A673 (cell line): ENCODE results near the gene FFAR1. TPM values are rescaled to one million over a fixed set of nuclear protein-coding genes. Genes with fewer than 3 reads are reported as not detected.

Experiments
- BruUV-seq: library from RNA; stranded (reverse); fragments of 400-500 nt; replicated peaks from 2 replicates; lab custom pipeline; 2021; lab: Mats Ljungman, UMichigan
- CTCF ChIA-PET: fragments of 300-600 bp; sonication (Branson Sonifier 250); formaldehyde crosslinking; loops from one replicate; lab custom pipeline; 2022; ENCODE audit warnings: antibody characterized with exemption; lab: Charles Lee
- POLR2A ChIA-PET: fragments of 300-600 bp; sonication (Branson Sonifier 250); formaldehyde crosslinking; loops from one replicate; lab custom pipeline; 2022; ENCODE audit warnings: antibody characterized with exemption; ENCODE audit not compliant: low non-redundant PET; lab: Charles Lee
- DNase-seq: peaks from one replicate; pipeline ENCODE4 v3.0.0-alpha.2; 2015; ENCODE audit warnings: low spot score
- H3K27ac ChIP-seq: fragments of 200-600 bp; sonication (generic); 2 replicates; pipeline ENCODE4 v1.5.1; 2016; ENCODE audit warnings: mixed run types, low read depth, mild to moderate bottlenecking, mixed read lengths, antibody characterized with exemption, low read length; ENCODE audit not compliant: poor library complexity, severe bottlenecking
- H3K27me3 ChIP-seq: fragments of 200-600 bp; sonication (generic); replicated peaks from 2 replicates; pipeline ENCODE4 v1.6.1; 2017; ENCODE audit warnings: mixed run types, low read depth, mild to moderate bottlenecking, mixed read lengths, antibody characterized with exemption, low read length; ENCODE audit not compliant: insufficient read depth, poor library complexity
- H3K36me3 ChIP-seq: fragments of 200-600 bp; sonication (generic); 2 replicates; pipeline ENCODE4 v1.6.1; 2016; ENCODE audit warnings: mixed run types, mild to moderate bottlenecking, mixed read lengths, antibody characterized with exemption, low read length; ENCODE audit not compliant: insufficient read depth, poor library complexity, severe bottlenecking
- H3K4me1 ChIP-seq: fragments of 200-600 bp; sonication (generic); 2 replicates; pipeline ENCODE4 v1.6.1; 2017; ENCODE audit warnings: mixed run types, mild to moderate bottlenecking, mixed read lengths, antibody characterized with exemption, low read length; ENCODE audit not compliant: insufficient read depth, poor library complexity, severe bottlenecking
- H3K4me3 ChIP-seq: fragments of 200-600 bp; sonication (generic); 2 replicates; pipeline ENCODE4 v1.5.1; 2016; ENCODE audit warnings: low read depth, mixed run types, mild to moderate bottlenecking, mixed read lengths, low read length; ENCODE audit not compliant: poor library complexity, severe bottlenecking
- H3K9me3 ChIP-seq: fragments of 200-600 bp; sonication (generic); 2 replicates; pipeline ENCODE4 v1.6.1; 2016; ENCODE audit warnings: mixed run types, low read depth, mild to moderate bottlenecking, mixed read lengths, antibody characterized with exemption, low read length; ENCODE audit not compliant: poor library complexity, severe bottlenecking
- CTCF ChIP-seq: fragments of 300-800, 200-600 bp; sonication (generic); conservative IDR thresholded peaks from 2 replicates; pipeline ENCODE4 v1.5.1; 2017; ENCODE audit warnings: low read depth, mild to moderate bottlenecking, antibody characterized with exemption, low read length, moderate library complexity, mixed read lengths
- EZH2 ChIP-seq: fragments of 200-600 bp; sonication (generic); IDR thresholded peaks from 2 replicates; pipeline ENCODE4 v1.6.1; 2017; ENCODE audit warnings: borderline replicate concordance, low read depth, mild to moderate bottlenecking, mixed read lengths, antibody characterized with exemption, low read length; ENCODE audit not compliant: poor library complexity, severe bottlenecking
- intact Hi-C: fragments of 100-400 bp; cut with micrococcal nuclease; formaldehyde crosslinking; loops from one replicate; pipeline ENCODE4 v1.10.0; 2022; ENCODE audit not compliant: unreplicated experiment
- total RNA-seq: library from RNA; stranded (reverse); gene quantifications from 2 replicates; pipeline ENCODE4 v1.2.3, GENCODE V29; 2021

FFAR1 gene
- total RNA-seq, 1 experiment from 2014 or later = not detected

- H3K9me3 ChIP-seq = no peaks in the 10 kb centered on the region
- no peak for DNase-seq
- H3K27me3 ChIP-seq = peaks cover 5% of the 10 kb centered on the region
- ChIA-PET POLR2A (no interaction called here), CTCF (no interaction called here)
- H3K36me3 ChIP-seq = no peaks in the 10 kb centered on the region
- TF ChIP-seq CTCF (no peak), EZH2 (no peak)
- H3K27ac ChIP-seq = no peak overlapping the region
- intact Hi-C loops = no loop called here
- no peak overlapping the region for H3K4me3 ChIP-seq
- no TSS peak for BruUV-seq
- H3K4me1 ChIP-seq = no peaks in the 10 kb centered on the region
Observed at GRCh38 chr19:35341565-35342225, 6.0 kb upstream of the FFAR1 start.

GRCh38 chr19:35342430-35342829 is 5.3 kb upstream of the FFAR1 start:
- intact Hi-C loops = no loop called here
- Histone ChIP-seq H3K27ac (no peak overlapping the region), H3K36me3 (no peaks in the 10 kb centered on the region), H3K9me3 (no peaks in the 10 kb centered on the region), H3K4me3 (no peak overlapping the region), H3K27me3 (peaks cover 5% of the 10 kb centered on the region), H3K4me1 (no peaks in the 10 kb centered on the region)
- no TSS peak for BruUV-seq
- CTCF ChIA-PET = interaction anchor here (0.6 kb wide), 1 partner anchor 124 kb away, joined by 3 read pairs; no protein-coding TSS in a partner anchor
- no peak for DNase-seq
- POLR2A ChIA-PET = no interaction called here
- TF ChIP-seq CTCF = no peak
- TF ChIP-seq EZH2 = no peak

GRCh38 chr19:35344511-35345031 is 3.1 kb upstream of the FFAR1 start:
- Histone ChIP-seq H3K4me1 (no peaks in the 10 kb centered on the region), H3K9me3 (no peaks in the 10 kb centered on the region), H3K27ac (no peak overlapping the region), H3K36me3 (no peaks in the 10 kb centered on the region), H3K27me3 (peaks cover 5% of the 10 kb centered on the region), H3K4me3 (no peak overlapping the region)
- intact Hi-C loops = no loop called here
- ChIA-PET CTCF (no interaction called here), POLR2A (no interaction called here)
- no peak for DNase-seq
- no peak for TF ChIP-seq CTCF
- no peak for TF ChIP-seq EZH2
- BruUV-seq = no TSS peak
